IMR-90 (cell line): ENCODE measurements around the gene NIPAL1. TPM values are rescaled to one million over a fixed set of nuclear protein-coding genes. Genes with fewer than 3 reads are reported as not detected.

Experiments used
- ATAC-seq: fragments of 200-7000 bp; cut with Tn5 transposase; 2 replicates; pipeline ENCODE4 v1.9.1; 2020; ENCODE audit warnings: low read depth, mild to moderate bottlenecking, moderate library complexity
- BruUV-seq: library from RNA; stranded (reverse); fragments of 400-500 nt; replicated peaks from 2 replicates; lab custom pipeline; 2021; lab: Mats Ljungman, UMichigan
- CTCF ChIA-PET: fragments of 300-600 bp; formaldehyde crosslinking; extraction: SDS; loops from one replicate; lab custom pipeline; 2021; ENCODE audit warnings: antibody characterized with exemption; lab: Yijun Ruan, JAX
- POLR2A ChIA-PET: fragments of 300-600 bp; sonication (Branson Sonifier 250); formaldehyde crosslinking; loops from one replicate; lab custom pipeline; 2022; ENCODE audit warnings: antibody characterized with exemption; ENCODE audit not compliant: unreplicated experiment; lab: Charles Lee
- DNase-seq: peaks from one replicate; pipeline ENCODE4 v3.0.0; 2013
- H2AFZ ChIP-seq: replicated peaks from 2 replicates; pipeline ENCODE3; 2013; ENCODE audit warnings: low read length, mild to moderate bottlenecking; ENCODE audit not compliant: poor library complexity
- H2AK5ac ChIP-seq: 2 replicates; pipeline ENCODE4 v1.6.1; 2013; ENCODE audit warnings: low read depth, low read length, inconsistent platforms
- H2AK9ac ChIP-seq: replicated peaks from 2 replicates; pipeline ENCODE3; 2013; ENCODE audit warnings: mild to moderate bottlenecking, low read depth, low read length, moderate library complexity; ENCODE audit not compliant: poor library complexity
- H2BK120ac ChIP-seq: 2 replicates; pipeline ENCODE4 v1.6.1; 2013; ENCODE audit warnings: low read depth, low read length, inconsistent platforms
- H2BK15ac ChIP-seq: 3 replicates; pipeline ENCODE4 v1.6.1; 2013; ENCODE audit warnings: low read depth, low read length, inconsistent platforms
- H2BK20ac ChIP-seq: 2 replicates; pipeline ENCODE4 v1.6.1; 2013; ENCODE audit warnings: low read depth, mild to moderate bottlenecking, inconsistent platforms, low read length, moderate library complexity
- H2BK5ac ChIP-seq: 2 replicates; pipeline ENCODE4 v1.6.1; 2013; ENCODE audit warnings: mild to moderate bottlenecking, low read depth, low read length, inconsistent platforms; ENCODE audit not compliant: poor library complexity, severe bottlenecking
- H3K14ac ChIP-seq: replicated peaks from 2 replicates; pipeline ENCODE4 v1.6.1; 2013; ENCODE audit warnings: low read depth, low read length, inconsistent platforms
- H3K18ac ChIP-seq: 2 replicates; pipeline ENCODE4 v1.6.1; 2013; ENCODE audit warnings: low read depth, low read length, control low read depth
- H3K23ac ChIP-seq: 2 replicates; pipeline ENCODE4 v1.6.1; 2013; ENCODE audit warnings: low read depth, low read length, inconsistent platforms
- H3K27ac ChIP-seq: 2 replicates; pipeline ENCODE4 v1.5.1; 2013; ENCODE audit warnings: mild to moderate bottlenecking, control low read depth, low read length; ENCODE audit not compliant: insufficient read depth
- H3K27me3 ChIP-seq: 2 replicates; pipeline ENCODE4 v1.6.1; 2013; ENCODE audit warnings: low read length; ENCODE audit not compliant: control insufficient read depth, insufficient read depth
- H3K36me3 ChIP-seq: 2 replicates; pipeline ENCODE4 v1.6.1; 2013; ENCODE audit warnings: low read length, mixed read lengths; ENCODE audit not compliant: control insufficient read depth, insufficient read depth
- H3K4ac ChIP-seq: 2 replicates; pipeline ENCODE4 v1.6.1; 2013; ENCODE audit warnings: low read depth, low read length, inconsistent platforms
- H3K4me1 ChIP-seq: 2 replicates; pipeline ENCODE4 v1.6.1; 2013; ENCODE audit warnings: low read length, mixed read lengths; ENCODE audit not compliant: control insufficient read depth, insufficient read depth
- H3K4me2 ChIP-seq: 2 replicates; pipeline ENCODE4 v1.6.1; 2013; ENCODE audit warnings: low read depth, mild to moderate bottlenecking, control low read depth, low read length, moderate library complexity
- H3K4me3 ChIP-seq: 2 replicates; pipeline ENCODE4 v1.5.1; 2013; ENCODE audit warnings: low read depth, mild to moderate bottlenecking, control low read depth, low read length, moderate library complexity; ENCODE audit not compliant: insufficient read depth
- H3K56ac ChIP-seq: 2 replicates; pipeline ENCODE4 v1.6.1; 2013; ENCODE audit warnings: low read length, inconsistent platforms; ENCODE audit not compliant: insufficient read depth; ENCODE audit errors: extremely low read depth
- H3K79me1 ChIP-seq, 2 experiments: 2 replicates each; pipeline ENCODE4 v1.6.1; 2013; ENCODE audit warnings: low read length in 2 of 2, inconsistent platforms in 1 of 2, low read depth in 1 of 2
- H3K9ac ChIP-seq: 2 replicates; pipeline ENCODE4 v1.6.1; 2013; ENCODE audit warnings: low read depth, low read length, control low read depth
- H3K9me1 ChIP-seq: 2 replicates; pipeline ENCODE4 v1.6.1; 2013; ENCODE audit warnings: low read length, inconsistent platforms; ENCODE audit not compliant: insufficient read depth
- H3K9me3 ChIP-seq: 2 replicates; pipeline ENCODE4 v1.6.1; 2013; ENCODE audit warnings: low read length; ENCODE audit not compliant: control insufficient read depth, insufficient read depth
- H4K20me1 ChIP-seq: 2 replicates; pipeline ENCODE4 v1.6.1; 2013; ENCODE audit warnings: low read length, inconsistent platforms; ENCODE audit not compliant: insufficient read depth
- H4K5ac ChIP-seq: 2 replicates; pipeline ENCODE4 v1.6.1; 2013; ENCODE audit warnings: mild to moderate bottlenecking, low read depth, low read length, control low read depth
- H4K8ac ChIP-seq, 2 experiments: 2 replicates each; pipeline ENCODE4 v1.6.1; 2013; ENCODE audit warnings: low read depth in 2 of 2, low read length in 2 of 2, control low read depth in 1 of 2, inconsistent platforms in 1 of 2
- H4K91ac ChIP-seq: 2 replicates; pipeline ENCODE4 v1.6.1; 2013; ENCODE audit warnings: low read depth, low read length, inconsistent platforms; ENCODE audit not compliant: insufficient read depth
- CHD1 ChIP-seq: IDR thresholded peaks from 2 replicates; pipeline ENCODE4 v1.6.1; 2012; ENCODE audit warnings: low read depth, low read length, improper control_type of control experiment
- CTCF ChIP-seq: conservative IDR thresholded peaks from 2 replicates; pipeline ENCODE4 v1.5.1; 2012; ENCODE audit warnings: mild to moderate bottlenecking, low read depth, low read length, improper control_type of control experiment
- ELK1 ChIP-seq: fragments of 150-350 bp; IDR thresholded peaks from 2 replicates; pipeline ENCODE4 v1.6.1; 2016; ENCODE audit warnings: low read depth, mild to moderate bottlenecking, low read length, moderate library complexity, borderline replicate concordance
- FOS ChIP-seq: fragments of 150-350 bp; IDR thresholded peaks from 2 replicates; pipeline ENCODE4 v1.6.1; 2016; ENCODE audit warnings: low read depth, low read length
- MAFK ChIP-seq: IDR thresholded peaks from 2 replicates; pipeline ENCODE4 v1.6.1; 2012; ENCODE audit warnings: low read depth, low read length, improper control_type of control experiment
- MAZ ChIP-seq: IDR thresholded peaks from 2 replicates; pipeline ENCODE4 v1.6.1; 2012; ENCODE audit warnings: low read depth, mild to moderate bottlenecking, low read length, improper control_type of control experiment, moderate library complexity, borderline replicate concordance
- RAD21 ChIP-seq: IDR thresholded peaks from 2 replicates; pipeline ENCODE4 v1.6.1; 2012; ENCODE audit warnings: low read length, improper control_type of control experiment
- RCOR1 ChIP-seq: IDR thresholded peaks from 2 replicates; pipeline ENCODE4 v1.6.1; 2012; ENCODE audit warnings: mild to moderate bottlenecking, low read length, improper control_type of control experiment; ENCODE audit not compliant: insufficient replicate concordance
- RFX5 ChIP-seq: IDR thresholded peaks from 2 replicates; pipeline ENCODE4 v1.8.0; 2012; ENCODE audit warnings: low read depth, mild to moderate bottlenecking, low read length, moderate library complexity
- SMC3 ChIP-seq: fragments of 150-350 bp; IDR thresholded peaks from 2 replicates; pipeline ENCODE4 v1.6.1; 2016; ENCODE audit warnings: low read depth, mild to moderate bottlenecking, antibody characterized with exemption, low read length, moderate library complexity
- WGBS, 2 experiments: methylation state at CpG; one replicate each; pipeline versions ENCODE4 v1.1.5 to v1.1.7; 2013; ENCODE audit warnings: missing lambda C conversion rate in 2 of 2; ENCODE audit not compliant: insufficient read length in 1 of 2; ENCODE audit errors: extremely low coverage in 2 of 2; 5-methylcytosine and 5-hydroxymethylcytosine counted together
- dilution Hi-C: fragments of 300-500 bp; cut with HindIII; formaldehyde crosslinking; loops from one replicate; pipeline ENCODE4 v1.14.3; 2018; ENCODE audit warnings: low sequenced_read_pairs; ENCODE audit not compliant: unreplicated experiment
- in situ Hi-C: fragments of 300-500 bp; cut with MboI; formaldehyde crosslinking; loops from 3 replicates; pipeline ENCODE4 v1.14.3; 2019; ENCODE audit warnings: low sequenced_read_pairs, inconsistent platforms, mixed read lengths
- intact Hi-C: fragments of 100-400 bp; cut with micrococcal nuclease; formaldehyde crosslinking; loops from 2 replicates; pipeline ENCODE4 v1.10.0; 2022
- polyA plus RNA-seq, 3 experiments: library from polyadenylated mRNA; depleted of rRNA; stranded (reverse); fragments of >200 nt; gene quantifications; 2 replicates each; pipeline ENCODE4 v1.2.3, GENCODE V29; 2012; ENCODE audit warnings: low replicate concordance in 1 of 3
- total RNA-seq: library from RNA; depleted of rRNA; stranded (reverse); fragments of >200 nt; gene quantifications from 2 replicates; pipeline ENCODE4 v1.2.3, GENCODE V29; 2012
- TF ChIP-seq, protein P1 (sequence below): fragments of 150-350 bp; IDR thresholded peaks from 2 replicates; pipeline ENCODE4 v1.6.1; 2017; ENCODE audit warnings: mild to moderate bottlenecking, antibody characterized with exemption, low read length, low read depth

The NIPAL1 gene
- total and polyA plus RNA-seq, 2 of the 4 experiments (the other 2 are of a cell fraction), result 0.89 to 1.1 TPM

GRCh38 chr4:48012824-48013223, 3.7 kb upstream of the NIPAL1 start:
- Histone ChIP-seq H3K56ac (no peak overlapping the region), H3K4me1 (no peaks in the 10 kb centered on the region), H3K4ac (no peak overlapping the region), H2BK120ac (no peak overlapping the region), H2BK20ac (no peak overlapping the region), H2BK5ac (no peak overlapping the region), H2BK15ac (no peak overlapping the region), H3K9me3 (no peaks in the 10 kb centered on the region), H4K20me1 (no peaks in the 10 kb centered on the region), H2AFZ (no peak overlapping the region), H3K9me1 (no peaks in the 10 kb centered on the region; the same call in 1 of the 2 replicates), H3K4me2 (no peak overlapping the region), H2AK5ac (no peak overlapping the region), H3K79me1 (no peaks in the 10 kb centered on the region), H3K36me3 (no peaks in the 10 kb centered on the region), H4K91ac (no peak overlapping the region), H3K27ac (no peak overlapping the region), H3K23ac (no peak overlapping the region), H2AK9ac (no peak overlapping the region), H3K14ac (no peak overlapping the region), H4K8ac (no peak overlapping the region), H4K5ac (no peak overlapping the region), H3K9ac (no peak overlapping the region), H3K4me3 (no peak overlapping the region), H3K27me3 (peaks cover 6% of the 10 kb centered on the region), H3K18ac (no peak overlapping the region)
- ChIA-PET CTCF (interaction anchor here (0.9 kb wide), 1 partner anchor 9 kb away, joined by 4 read pairs; no protein-coding TSS in a partner anchor), POLR2A (no interaction called here)
- TF ChIP-seq MAFK (no peak), MAZ (no peak), RCOR1 (no peak), ELK1 (no peak), RFX5 (no peak), RAD21 (no peak), FOS (no peak), CTCF (no peak), CHD1 (no peak), SMC3 (no peak)
- TF ChIP-seq, protein P1, sequence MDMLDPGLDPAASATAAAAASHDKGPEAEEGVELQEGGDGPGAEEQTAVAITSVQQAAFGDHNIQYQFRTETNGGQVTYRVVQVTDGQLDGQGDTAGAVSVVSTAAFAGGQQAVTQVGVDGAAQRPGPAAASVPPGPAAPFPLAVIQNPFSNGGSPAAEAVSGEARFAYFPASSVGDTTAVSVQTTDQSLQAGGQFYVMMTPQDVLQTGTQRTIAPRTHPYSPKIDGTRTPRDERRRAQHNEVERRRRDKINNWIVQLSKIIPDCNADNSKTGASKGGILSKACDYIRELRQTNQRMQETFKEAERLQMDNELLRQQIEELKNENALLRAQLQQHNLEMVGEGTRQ, result no peak
- WGBS, 2 experiments, result no CpG with 5 or more reads among the region's 3 CpGs
- intact Hi-C loops (no loop called here), dilution Hi-C loops (no loop called here), in situ Hi-C loops (no loop called here)
- no peak for ATAC-seq
- no peak for DNase-seq
- no TSS peak for BruUV-seq
